Heart left ventricle (tissue), 16 donors: ENCODE data around the gene SAMD9. TPM values are rescaled to one million over a fixed set of nuclear protein-coding genes. Genes with fewer than 3 reads are reported as not detected.
"Not testable (repeated sequence)": the region's sequence is repeated elsewhere in the genome, so short reads cannot be mapped to it uniquely, and the experiment has no call there.

Experiments used
- ATAC-seq, 4 donors: fragments of 200-7000 bp; cut with Tn5 transposase; one replicate each; pipeline ENCODE4 v1.9.1; 2020 to 2022; ENCODE audit warnings: moderate library complexity in 4 of 4, mild to moderate bottlenecking in 3 of 4, moderate number of reproducible peaks in 1 of 4
- DNase-seq, 5 donors: peaks; one replicate each; pipeline ENCODE4 v3.0.0-alpha.2; 2020
- H3K27ac ChIP-seq, 12 donors: fragments of 200-600 bp; sonication (generic) in 4 of 12; one replicate each; pipeline versions ENCODE4 v1.5.0 to v1.8.0; 2016 to 2022; ENCODE audit warnings: mild to moderate bottlenecking in 2 of 12
- H3K27me3 ChIP-seq, 9 donors: fragments of 200-600 bp; sonication (generic) in 2 of 9; one replicate each; pipeline versions ENCODE4 v1.5.1 to v1.8.0; 2016 to 2022; ENCODE audit warnings: mild to moderate bottlenecking in 3 of 9
- H3K36me3 ChIP-seq, 9 donors: fragments of 200-600 bp; sonication (generic) in 2 of 9; one replicate each; pipeline versions ENCODE4 v1.5.0 to v1.8.0; 2018 to 2022; ENCODE audit warnings: mild to moderate bottlenecking in 2 of 9
- H3K4me1 ChIP-seq, 12 donors: fragments of 200-600 bp; sonication (generic) in 4 of 12; one replicate each; pipeline versions ENCODE4 v1.5.0 to v1.8.0; 2016 to 2022; ENCODE audit warnings: mild to moderate bottlenecking in 3 of 12
- H3K4me3 ChIP-seq, 12 donors: fragments of 200-600 bp; sonication (generic) in 4 of 12; one replicate each; pipeline versions ENCODE4 v1.5.0 to v1.8.0; 2017 to 2022; ENCODE audit warnings: mild to moderate bottlenecking in 9 of 12, moderate library complexity in 4 of 12
- H3K9me3 ChIP-seq, 12 donors: fragments of 200-600 bp; sonication (generic) in 4 of 12; one replicate each; pipeline versions ENCODE4 v1.5.0 to v1.8.0; 2016 to 2022; ENCODE audit warnings: mild to moderate bottlenecking in 1 of 12
- CTCF ChIP-seq, 12 donors: fragments of 200-600 bp; sonication (generic) in 4 of 12; IDR thresholded peaks; one replicate each; pipeline versions ENCODE4 v1.5.0 to v1.8.0; 2018 to 2022; ENCODE audit warnings: antibody characterized with exemption in 12 of 12, mild to moderate bottlenecking in 5 of 12
- POLR2A ChIP-seq, 2 donors: fragments of 450-650 bp; IDR thresholded peaks; one replicate each; pipeline ENCODE4 v1.6.1; 2017; ENCODE audit warnings: antibody characterized with exemption in 2 of 2, mild to moderate bottlenecking in 2 of 2, moderate library complexity in 2 of 2
- WGBS, 4 donors: extraction: QIAGEN DNeasy Blood & Tissue Kit in 2 of 4; methylation state at CpG; one replicate each; pipeline versions ENCODE4 v1.1.5 to v1.1.7; 2013 to 2018; 5-methylcytosine and 5-hydroxymethylcytosine counted together
- intact Hi-C, 10 donors: fragments of 100-400 bp; cut with DNase I; formaldehyde crosslinking; loops; one replicate each; pipeline versions ENCODE4 v1.11.1 to v1.14.2; 2022
- polyA plus RNA-seq, 2 donors: library from polyadenylated mRNA; stranded (reverse); fragments of 200-250 nt; gene quantifications; one replicate each; pipeline ENCODE4 v1.2.3, GENCODE V29; 2013
- total RNA-seq, 9 donors: library from RNA; depleted of rRNA in 2 of 9; stranded (reverse); fragments of >200 nt in 2 of 9; fragmentation: NEBNext Ultra II Directional in 3 of 9; extraction: Animal tissue kit (Norgen Biotek cat#: 25700) in 3 of 9; gene quantifications; one replicate each; pipeline versions ENCODE4 v1.1.0 to v1.2.4, GENCODE V29; 2016 to 2023
- donor health status: ischemic (EF 13 %, LVEDD 7.1; RV severe dilation, severe dysfunction).
- donor health status: healthy with polysubstance abuse.
- donor health status: DM: no; HTN: yes; CAD: no.
- donor health status: DM: no; HTN: no; CAD: no.
- donor health status: ischemic (EF 25% LVEDD 6.9; RV normal size, moderate dysfunction).
- donor health status: ischemic (EF 25% LVEDD 5.7; RV mildly dilated, moderate dysfunction).
- donor health status: healthy.
- donor health status: DM: yes; HTN: yes; CAD: no.
- donor health status: ischemic (EF 35%, LVEDD 5.7; RV mildly dilated, moderate dysfunction).
- donor health status: nonischemic (EF 11% LVEDD 7.7; RV severe dilation, severe dysfunction).
- donor health status: DM: yes; HTN: yes; CAD: no.
- donor health status: PGD.
- donor health status: ischemic (EF 29% LVEDD 5.4; RV normal size, mild dysfunction).
- donor health status: nonischemic (EF 23%, LVEDD 6.1; RV moderate dilation, normal function).

Gene SAMD9
- total and polyA plus RNA-seq, 11 donors = 1.1 to 9.5 (median 3.1) TPM

GRCh38 chr7:93133005-93133404, 15.2 kb upstream of the SAMD9 start:
- H3K27ac ChIP-seq = no peak overlapping the region
- no peak for DNase-seq
- no peaks in the 10 kb centered on the region for H3K27me3 ChIP-seq
- TF ChIP-seq POLR2A (IDR thresholded peaks at IDR 0.05) = no peak
- no peak for TF ChIP-seq CTCF (IDR thresholded peaks at IDR 0.05)
- no peaks in the 10 kb centered on the region for H3K4me1 ChIP-seq
- ATAC-seq = no peak
- no peak overlapping the region for H3K4me3 ChIP-seq
- 84 to 88% (median 86%) methylated on average over 1 of the region's 1 CpG for WGBS, 4 donors
- H3K9me3 ChIP-seq = peaks cover 0 to 99% (median 81%) of the 10 kb centered on the region in 12 donors
- H3K36me3 ChIP-seq = peaks cover 0 to 36% (median 33%) of the 10 kb centered on the region in 9 donors
- intact Hi-C loops = no loop called here

- peaks cover 0 to 99% (median 85%) of the 10 kb centered on the region in 12 donors for H3K9me3 ChIP-seq
- 84 to 89% (median 85%) methylated on average over 3 of the region's 3 CpGs for WGBS, 4 donors
- no peak overlapping the region for H3K27ac ChIP-seq
- H3K4me1 ChIP-seq = no peaks in the 10 kb centered on the region
- H3K36me3 ChIP-seq = peaks cover 0 to 28% (median 25%) of the 10 kb centered on the region in 9 donors
- H3K4me3 ChIP-seq = no peak overlapping the region
- ATAC-seq = no peak
- intact Hi-C loops = no loop called here
- no peak for TF ChIP-seq POLR2A (IDR thresholded peaks at IDR 0.05)
- TF ChIP-seq CTCF (IDR thresholded peaks at IDR 0.05) = no peak
- no peak for DNase-seq
- H3K27me3 ChIP-seq = no peaks in the 10 kb centered on the region
Measured at GRCh38 chr7:93132216-93132615, 14.4 kb upstream of the SAMD9 start.

GRCh38 chr7:93126954-93127353, 9.2 kb upstream of the SAMD9 start:
- H3K36me3 ChIP-seq, H3K4me1 ChIP-seq, intact Hi-C loops, DNase-seq, H3K4me3 ChIP-seq, H3K27me3 ChIP-seq, H3K27ac ChIP-seq, ATAC-seq: not testable (repeated sequence)
- H3K9me3 ChIP-seq = peaks cover 0 to 76% (median 42%) of the 10 kb centered on the region in 12 donors
- WGBS, 4 donors = 94 to 100% (median 97%) methylated on average over 1 of the region's 1 CpG

GRCh38 chr7:93123532-93123931, 5.8 kb upstream of the SAMD9 start:
- peaks cover 0 to 59% (median 18%) of the 10 kb centered on the region in 12 donors for H3K9me3 ChIP-seq
- H3K36me3 ChIP-seq, DNase-seq, H3K27me3 ChIP-seq, H3K4me1 ChIP-seq, H3K27ac ChIP-seq, H3K4me3 ChIP-seq, intact Hi-C loops, ATAC-seq: not testable (repeated sequence)
- 83 to 97% (median 96%) methylated on average over 3 of the region's 3 CpGs for WGBS, 4 donors

GRCh38 chr7:93120592-93121549, 3.1 kb upstream of the SAMD9 start:
- 83 to 92% (median 91%) methylated on average over 11 to 12 of the region's 12 CpGs for WGBS, 4 donors
- H3K36me3 ChIP-seq = no peaks in the 10 kb centered on the region
- no peak for TF ChIP-seq CTCF (IDR thresholded peaks at IDR 0.05)
- no peak for TF ChIP-seq POLR2A (IDR thresholded peaks at IDR 0.05)
- no peak overlapping the region for H3K4me3 ChIP-seq
- no peaks in the 10 kb centered on the region for H3K27me3 ChIP-seq
- peaks cover 0 to 32% (median under 1%) of the 10 kb centered on the region in 12 donors for H3K9me3 ChIP-seq
- intact Hi-C loops = no loop called here
- no peak for ATAC-seq
- DNase-seq = no peak
- no peak overlapping the region for H3K27ac ChIP-seq
- peaks cover 0 to 20% (median 5%) of the 10 kb centered on the region in 12 donors for H3K4me1 ChIP-seq
